HL-60 (cell line): ENCODE measurements around the gene ABCB10.

Experiments used
- DNase-seq, 2 experiments: peaks; one replicate each; pipeline ENCODE4 v3.0.0-alpha.2; 2010 to 2020; ENCODE audit warnings: low read depth in 1 of 2, low spot score in 1 of 2
- H3K27ac ChIP-seq: fragments of 250-450 bp; sonication (Bioruptor Pico); replicated peaks from 2 replicates; pipeline ENCODE4 v1.5.1; 2020; ENCODE audit warnings: mild to moderate bottlenecking, moderate library complexity
- H3K27me3 ChIP-seq: fragments of 250-450 bp; sonication (Bioruptor Pico); 2 replicates; pipeline ENCODE4 v1.5.1; 2021; ENCODE audit warnings: mild to moderate bottlenecking, moderate library complexity; ENCODE audit not compliant: insufficient read depth, poor library complexity, severe bottlenecking
- H3K4me3 ChIP-seq: replicated peaks from 2 replicates; pipeline ENCODE4 v1.5.1; 2011; ENCODE audit warnings: mild to moderate bottlenecking, control low read depth, low read length; ENCODE audit not compliant: insufficient read depth
- GABPA ChIP-seq: IDR thresholded peaks from 2 replicates; pipeline ENCODE4 v1.6.1; 2012; ENCODE audit warnings: low read depth
- POLR2AphosphoS5 ChIP-seq: IDR thresholded peaks from 2 replicates; pipeline ENCODE4 v1.6.1; 2012; ENCODE audit warnings: low read depth
- SPI1 ChIP-seq: IDR thresholded peaks from 2 replicates; pipeline ENCODE4 v1.6.1; 2012; ENCODE audit warnings: low read depth, mild to moderate bottlenecking, borderline replicate concordance
- TF ChIP-seq, protein P1 (sequence below): IDR thresholded peaks from 2 replicates; pipeline ENCODE4 v1.6.1; 2012; ENCODE audit warnings: low read depth; ENCODE audit not compliant: insufficient replicate concordance
- TF ChIP-seq, protein P2 (sequence below): IDR thresholded peaks from one replicate; pipeline ENCODE4 v1.5.1; 2011; ENCODE audit warnings: low read length, control low read depth, inconsistent platforms; ENCODE audit not compliant: insufficient read depth

ABCB10 gene

DNA sequence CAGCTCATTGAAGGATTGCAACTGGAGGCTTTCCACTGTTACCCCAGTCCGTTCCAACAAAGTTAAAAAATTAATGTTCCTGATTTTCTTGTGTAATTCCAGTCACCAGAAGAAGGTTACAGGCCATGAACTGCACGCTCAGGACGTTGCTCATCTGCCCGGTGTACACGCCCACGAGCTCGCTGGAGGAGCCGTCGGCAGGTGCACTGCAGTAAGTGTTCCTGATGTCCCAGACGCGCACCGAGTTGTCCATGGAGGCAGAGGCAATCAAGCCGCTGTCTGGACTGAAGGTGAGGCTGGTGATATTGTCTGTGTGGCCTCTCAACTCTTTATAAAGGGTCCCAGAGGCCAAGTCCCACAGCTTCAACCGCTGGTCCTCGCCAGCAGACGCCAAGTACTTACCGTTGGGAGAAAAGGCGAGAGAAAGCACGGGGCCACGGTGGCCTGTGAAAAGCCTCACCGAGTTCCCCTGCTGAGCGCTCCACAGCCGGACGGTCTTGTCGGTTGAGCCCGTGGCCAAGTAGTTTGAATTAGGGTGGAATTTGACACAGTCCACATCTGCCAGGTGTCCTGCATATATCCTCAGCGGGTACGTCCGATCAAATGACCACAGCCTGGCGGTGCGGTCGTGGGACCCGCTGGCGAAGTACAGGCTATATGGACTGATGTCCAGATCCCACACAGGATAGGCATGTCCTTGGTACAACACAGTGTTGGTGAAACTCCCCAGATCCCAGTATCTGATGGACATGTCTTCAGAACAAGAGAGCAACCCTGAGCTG lies 35.9 kb upstream of the ABCB10 start:
- H3K27ac ChIP-seq, result no peak overlapping the region
- no peak for DNase-seq

DNA sequence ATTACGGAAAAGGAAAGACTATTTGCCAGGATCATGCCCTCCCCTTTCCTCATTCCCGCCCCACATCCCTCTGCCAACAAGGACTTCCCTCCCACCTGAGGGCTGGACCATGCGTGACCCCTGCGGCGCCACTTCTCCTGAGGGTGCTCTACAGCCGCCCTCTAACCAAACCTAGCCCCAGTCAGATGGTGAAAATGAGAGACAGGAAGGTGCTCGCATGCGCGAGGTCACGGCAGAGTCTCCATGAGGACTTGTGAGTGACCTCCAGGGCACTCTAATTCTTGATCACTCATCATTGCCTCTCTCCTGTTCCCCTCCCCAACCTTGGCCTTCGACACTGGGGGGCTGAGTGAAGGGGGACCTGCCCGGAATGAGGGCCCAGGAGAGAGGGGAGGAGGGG lies 35.3 kb upstream of the ABCB10 start:
- Histone ChIP-seq H3K27ac (no peak overlapping the region), H3K27me3 (no peaks in the 10 kb centered on the region), H3K4me3 (no peak overlapping the region)
- no peak for DNase-seq
- TF ChIP-seq, protein P1, sequence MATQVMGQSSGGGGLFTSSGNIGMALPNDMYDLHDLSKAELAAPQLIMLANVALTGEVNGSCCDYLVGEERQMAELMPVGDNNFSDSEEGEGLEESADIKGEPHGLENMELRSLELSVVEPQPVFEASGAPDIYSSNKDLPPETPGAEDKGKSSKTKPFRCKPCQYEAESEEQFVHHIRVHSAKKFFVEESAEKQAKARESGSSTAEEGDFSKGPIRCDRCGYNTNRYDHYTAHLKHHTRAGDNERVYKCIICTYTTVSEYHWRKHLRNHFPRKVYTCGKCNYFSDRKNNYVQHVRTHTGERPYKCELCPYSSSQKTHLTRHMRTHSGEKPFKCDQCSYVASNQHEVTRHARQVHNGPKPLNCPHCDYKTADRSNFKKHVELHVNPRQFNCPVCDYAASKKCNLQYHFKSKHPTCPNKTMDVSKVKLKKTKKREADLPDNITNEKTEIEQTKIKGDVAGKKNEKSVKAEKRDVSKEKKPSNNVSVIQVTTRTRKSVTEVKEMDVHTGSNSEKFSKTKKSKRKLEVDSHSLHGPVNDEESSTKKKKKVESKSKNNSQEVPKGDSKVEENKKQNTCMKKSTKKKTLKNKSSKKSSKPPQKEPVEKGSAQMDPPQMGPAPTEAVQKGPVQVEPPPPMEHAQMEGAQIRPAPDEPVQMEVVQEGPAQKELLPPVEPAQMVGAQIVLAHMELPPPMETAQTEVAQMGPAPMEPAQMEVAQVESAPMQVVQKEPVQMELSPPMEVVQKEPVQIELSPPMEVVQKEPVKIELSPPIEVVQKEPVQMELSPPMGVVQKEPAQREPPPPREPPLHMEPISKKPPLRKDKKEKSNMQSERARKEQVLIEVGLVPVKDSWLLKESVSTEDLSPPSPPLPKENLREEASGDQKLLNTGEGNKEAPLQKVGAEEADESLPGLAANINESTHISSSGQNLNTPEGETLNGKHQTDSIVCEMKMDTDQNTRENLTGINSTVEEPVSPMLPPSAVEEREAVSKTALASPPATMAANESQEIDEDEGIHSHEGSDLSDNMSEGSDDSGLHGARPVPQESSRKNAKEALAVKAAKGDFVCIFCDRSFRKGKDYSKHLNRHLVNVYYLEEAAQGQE, result no peak
- TF ChIP-seq, protein P2, sequence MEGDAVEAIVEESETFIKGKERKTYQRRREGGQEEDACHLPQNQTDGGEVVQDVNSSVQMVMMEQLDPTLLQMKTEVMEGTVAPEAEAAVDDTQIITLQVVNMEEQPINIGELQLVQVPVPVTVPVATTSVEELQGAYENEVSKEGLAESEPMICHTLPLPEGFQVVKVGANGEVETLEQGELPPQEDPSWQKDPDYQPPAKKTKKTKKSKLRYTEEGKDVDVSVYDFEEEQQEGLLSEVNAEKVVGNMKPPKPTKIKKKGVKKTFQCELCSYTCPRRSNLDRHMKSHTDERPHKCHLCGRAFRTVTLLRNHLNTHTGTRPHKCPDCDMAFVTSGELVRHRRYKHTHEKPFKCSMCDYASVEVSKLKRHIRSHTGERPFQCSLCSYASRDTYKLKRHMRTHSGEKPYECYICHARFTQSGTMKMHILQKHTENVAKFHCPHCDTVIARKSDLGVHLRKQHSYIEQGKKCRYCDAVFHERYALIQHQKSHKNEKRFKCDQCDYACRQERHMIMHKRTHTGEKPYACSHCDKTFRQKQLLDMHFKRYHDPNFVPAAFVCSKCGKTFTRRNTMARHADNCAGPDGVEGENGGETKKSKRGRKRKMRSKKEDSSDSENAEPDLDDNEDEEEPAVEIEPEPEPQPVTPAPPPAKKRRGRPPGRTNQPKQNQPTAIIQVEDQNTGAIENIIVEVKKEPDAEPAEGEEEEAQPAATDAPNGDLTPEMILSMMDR, result no peak
- TF ChIP-seq SPI1 (no peak), POLR2AphosphoS5 (no peak), GABPA (no peak)

More for the DNA sequence above, 35.9 kb upstream of the ABCB10 start:
- Histone ChIP-seq H3K27me3 (no peaks in the 10 kb centered on the region), H3K4me3 (no peak overlapping the region)
- no peak for TF ChIP-seq POLR2AphosphoS5
- no peak for TF ChIP-seq GABPA
- TF ChIP-seq SPI1, result no peak
- TF ChIP-seq, protein P2, result no peak
- TF ChIP-seq, protein P1, result no peak

DNA sequence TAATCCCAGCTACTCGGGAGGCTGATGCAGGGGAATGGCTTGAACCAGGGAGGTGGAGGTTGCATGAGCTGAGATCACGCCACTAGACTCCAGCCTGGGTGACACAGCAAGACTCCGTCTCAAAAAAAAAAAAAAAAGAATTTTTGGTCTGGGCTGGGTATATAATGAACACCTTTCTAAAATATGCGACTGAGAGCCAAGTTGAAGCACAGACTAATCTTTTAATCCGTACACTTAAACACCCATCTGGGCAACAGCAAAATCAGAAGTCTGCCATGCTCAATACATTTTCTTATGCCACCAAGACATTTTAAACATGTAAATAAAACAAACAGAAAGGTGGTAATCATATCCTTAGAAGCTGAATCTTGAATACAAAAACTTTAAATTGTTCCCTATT lies 31.6 kb upstream of the ABCB10 start:
- no peak for TF ChIP-seq SPI1
- TF ChIP-seq, protein P2, result no peak
- TF ChIP-seq, protein P1, result no peak
- TF ChIP-seq GABPA, result no peak
- TF ChIP-seq POLR2AphosphoS5, result no peak
- Histone ChIP-seq H3K27ac (no peak overlapping the region), H3K27me3 (no peaks in the 10 kb centered on the region), H3K4me3 (no peak overlapping the region)
- DNase-seq, result no peak
